ENCODE measurements around the gene CPT1C.

The CPT1C gene

GRCh38 chr19:49763230-49763629 lies 72.3 kb downstream of the CPT1C start, which contains the start of gene TSKS:
Gene TSKS, minus strand, starts transcription at chr19:49763306. Its CDS starts 59 bp downstream, at chr19:49763247.
- Histone ChIP-seq H3K36me3 (ENCODE audit: control insufficient read depth, insufficient read depth, low read length) (no peaks in the 10 kb centered on the region), H3K4me3 (ENCODE audit: extremely low read depth, insufficient read depth, low read length, poor library complexity, severe bottlenecking) (no peak within 1 kb of the TSS), H3K27ac (ENCODE audit: low read depth, low read length, severe bottlenecking) (no peak within 1 kb of the TSS), H3K9me3 (ENCODE audit: control insufficient read depth, low read length) (no peaks in the 10 kb centered on the region), H3K4me1 (ENCODE audit: control insufficient read depth, insufficient read depth, low read length, poor library complexity, severe bottlenecking) (peaks cover 27% of the 10 kb centered on the region)
- WGBS, 2 experiments (ENCODE audit: insufficient coverage in 2 of 2), result 94 to 100% methylated on average over 4 to 6 of the region's 6 CpGs
